ENCODE results near the gene FLNB. TPM values are rescaled to one million over a fixed set of nuclear protein-coding genes. Genes with fewer than 3 reads are reported as not detected.

Gene FLNB
- total RNA-seq, 1 donor from 2014 or later, result 32.0 TPM

DNA sequence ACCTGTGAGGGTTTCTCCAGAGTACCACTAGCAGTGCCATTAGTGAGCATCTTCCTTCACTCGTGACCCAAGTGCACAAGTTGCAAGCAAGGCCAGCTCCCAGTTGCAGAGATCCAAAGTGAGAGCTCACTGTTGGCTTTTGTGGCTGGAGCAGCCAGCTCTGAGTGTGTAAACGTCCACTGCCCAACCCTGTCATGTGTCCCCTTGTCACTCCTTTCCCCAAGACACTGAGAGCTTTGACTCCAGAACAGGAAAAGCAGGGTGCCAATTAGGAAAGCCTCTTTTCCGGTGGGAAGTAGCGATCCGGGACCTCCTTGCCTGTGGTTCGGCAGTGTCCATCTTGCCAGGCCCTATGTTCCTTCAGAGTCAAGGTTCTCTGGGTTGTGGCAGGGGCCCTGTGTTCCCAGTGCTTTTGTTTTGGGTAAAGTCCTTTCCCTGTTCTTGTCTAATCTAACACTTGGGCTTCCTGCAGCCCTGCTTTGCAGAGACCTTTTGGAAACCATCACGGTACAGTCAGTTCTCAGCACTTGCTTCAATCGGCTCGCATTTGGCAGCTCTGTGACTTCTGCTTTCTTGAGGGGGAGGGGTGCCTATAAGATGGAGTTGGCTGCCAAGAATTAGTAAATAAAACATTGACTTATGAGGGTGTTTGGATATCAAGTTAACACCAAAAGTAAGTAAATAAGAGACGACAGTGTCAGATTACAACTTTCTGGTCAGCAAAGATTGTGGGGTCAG, 112.0 kb downstream of the FLNB start:
- no peaks in the 10 kb centered on the region for H3K27me3 ChIP-seq
- no peak overlapping the region for H3K4me2 ChIP-seq
- H3K9ac ChIP-seq, result no peak overlapping the region
- H3F3A ChIP-seq (ENCODE audit: low read depth), result no peaks in the 10 kb centered on the region
- no peak overlapping the region for H3K4me3 ChIP-seq
- H3K9me3 ChIP-seq (ENCODE audit: low read depth), result no peaks in the 10 kb centered on the region
- H3K79me2 ChIP-seq (ENCODE audit: low read depth), result no peaks in the 10 kb centered on the region
- Mint-ChIP-seq H3K36me3 (peaks cover 16% of the 10 kb centered on the region), H3K27me3 (ENCODE audit: insufficient read depth, low read depth) (peaks cover 3% of the 10 kb centered on the region), H3K4me1 (peaks cover 14% of the 10 kb centered on the region), H3K27ac (no peak overlapping the region), H3K9me3 (no peaks in the 10 kb centered on the region), H3K4me3 (no peak overlapping the region)
- no peak for TF ChIP-seq EZH2phosphoT487 (IDR thresholded peaks at IDR 0.05)
- TF ChIP-seq, protein P1, sequence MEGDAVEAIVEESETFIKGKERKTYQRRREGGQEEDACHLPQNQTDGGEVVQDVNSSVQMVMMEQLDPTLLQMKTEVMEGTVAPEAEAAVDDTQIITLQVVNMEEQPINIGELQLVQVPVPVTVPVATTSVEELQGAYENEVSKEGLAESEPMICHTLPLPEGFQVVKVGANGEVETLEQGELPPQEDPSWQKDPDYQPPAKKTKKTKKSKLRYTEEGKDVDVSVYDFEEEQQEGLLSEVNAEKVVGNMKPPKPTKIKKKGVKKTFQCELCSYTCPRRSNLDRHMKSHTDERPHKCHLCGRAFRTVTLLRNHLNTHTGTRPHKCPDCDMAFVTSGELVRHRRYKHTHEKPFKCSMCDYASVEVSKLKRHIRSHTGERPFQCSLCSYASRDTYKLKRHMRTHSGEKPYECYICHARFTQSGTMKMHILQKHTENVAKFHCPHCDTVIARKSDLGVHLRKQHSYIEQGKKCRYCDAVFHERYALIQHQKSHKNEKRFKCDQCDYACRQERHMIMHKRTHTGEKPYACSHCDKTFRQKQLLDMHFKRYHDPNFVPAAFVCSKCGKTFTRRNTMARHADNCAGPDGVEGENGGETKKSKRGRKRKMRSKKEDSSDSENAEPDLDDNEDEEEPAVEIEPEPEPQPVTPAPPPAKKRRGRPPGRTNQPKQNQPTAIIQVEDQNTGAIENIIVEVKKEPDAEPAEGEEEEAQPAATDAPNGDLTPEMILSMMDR (IDR thresholded peaks at IDR 0.05), result no peak
- TF ChIP-seq EZH2 (IDR thresholded peaks at IDR 0.05), result no peak
- no peak for DNase-seq (ENCODE audit: low spot score)
- H4K20me1 ChIP-seq (ENCODE audit: low read depth), result no peaks in the 10 kb centered on the region
- H3K4me1 ChIP-seq, result no peaks in the 10 kb centered on the region
- H3K36me3 ChIP-seq, result no peaks in the 10 kb centered on the region
- no peak overlapping the region for H2AFZ ChIP-seq (replicated peaks)
- no peak overlapping the region for H3K27ac ChIP-seq

DNA sequence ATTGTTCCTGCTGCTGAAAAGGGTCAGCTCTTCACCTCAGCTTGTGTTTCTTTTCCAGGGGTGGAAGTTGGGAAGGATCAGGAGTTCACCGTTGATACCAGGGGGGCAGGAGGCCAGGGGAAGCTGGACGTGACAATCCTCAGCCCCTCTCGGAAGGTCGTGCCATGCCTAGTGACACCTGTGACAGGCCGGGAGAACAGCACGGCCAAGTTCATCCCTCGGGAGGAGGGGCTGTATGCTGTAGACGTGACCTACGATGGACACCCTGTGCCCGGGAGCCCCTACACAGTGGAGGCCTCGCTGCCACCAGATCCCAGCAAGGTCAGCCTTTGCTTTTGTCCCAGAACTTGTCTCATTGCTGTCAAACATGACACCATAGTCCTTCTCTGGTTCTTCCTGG, 113.0 kb downstream of the FLNB start:
- Histone ChIP-seq H3K4me2 (no peak overlapping the region), H2AFZ (replicated peaks) (no peak overlapping the region), H3K79me2 (ENCODE audit: low read depth) (no peaks in the 10 kb centered on the region), H3K27ac (no peak overlapping the region), H4K20me1 (ENCODE audit: low read depth) (no peaks in the 10 kb centered on the region), H3F3A (ENCODE audit: low read depth) (no peaks in the 10 kb centered on the region), H3K4me1 (no peaks in the 10 kb centered on the region), H3K9me3 (ENCODE audit: low read depth) (no peaks in the 10 kb centered on the region), H3K36me3 (peaks cover 7% of the 10 kb centered on the region), H3K4me3 (no peak overlapping the region), H3K9ac (no peak overlapping the region), H3K27me3 (no peaks in the 10 kb centered on the region)
- Mint-ChIP-seq H3K4me3 (no peak overlapping the region), H3K27me3 (ENCODE audit: insufficient read depth, low read depth) (peaks cover 4% of the 10 kb centered on the region), H3K4me1 (peaks cover 14% of the 10 kb centered on the region), H3K36me3 (peaks cover 20% of the 10 kb centered on the region), H3K9me3 (no peaks in the 10 kb centered on the region), H3K27ac (no peak overlapping the region)
- TF ChIP-seq EZH2 (IDR thresholded peaks at IDR 0.05), result no peak
- DNase-seq (ENCODE audit: low spot score), result no peak

DNA sequence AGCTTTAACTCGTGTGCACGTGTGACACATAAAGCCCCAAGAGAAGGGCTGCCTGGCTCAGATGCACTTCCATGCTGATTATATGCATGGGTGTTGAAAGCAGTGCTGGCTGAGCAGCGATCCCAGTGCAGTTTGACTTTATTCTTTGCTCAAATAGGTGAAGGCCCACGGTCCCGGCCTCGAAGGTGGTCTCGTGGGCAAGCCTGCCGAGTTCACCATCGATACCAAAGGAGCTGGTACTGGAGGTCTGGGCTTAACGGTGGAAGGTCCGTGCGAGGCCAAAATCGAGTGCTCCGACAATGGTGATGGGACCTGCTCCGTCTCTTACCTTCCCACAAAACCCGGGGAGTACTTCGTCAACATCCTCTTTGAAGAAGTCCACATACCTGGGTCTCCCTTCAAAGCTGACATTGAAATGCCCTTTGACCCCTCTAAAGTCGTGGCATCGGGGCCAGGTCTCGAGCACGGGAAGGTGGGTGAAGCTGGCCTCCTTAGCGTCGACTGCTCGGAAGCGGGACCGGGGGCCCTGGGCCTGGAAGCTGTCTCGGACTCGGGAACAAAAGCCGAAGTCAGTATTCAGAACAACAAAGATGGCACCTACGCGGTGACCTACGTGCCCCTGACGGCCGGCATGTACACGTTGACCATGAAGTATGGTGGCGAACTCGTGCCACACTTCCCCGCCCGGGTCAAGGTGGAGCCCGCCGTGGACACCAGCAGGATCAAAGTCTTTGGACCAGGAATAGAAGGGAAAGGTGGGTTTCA, 114.9 kb downstream of the FLNB start:
- H3K4me1 Mint-ChIP-seq, result peaks cover under 1% of the 10 kb centered on the region
- peaks cover 34% of the 10 kb centered on the region for H3K36me3 Mint-ChIP-seq
- Histone ChIP-seq H4K20me1 (ENCODE audit: low read depth) (no peaks in the 10 kb centered on the region), H2AFZ (replicated peaks) (no peak overlapping the region), H3K27me3 (no peaks in the 10 kb centered on the region), H3K9ac (no peak overlapping the region), H3F3A (ENCODE audit: low read depth) (no peaks in the 10 kb centered on the region), H3K36me3 (peaks cover 9% of the 10 kb centered on the region), H3K4me3 (no peak overlapping the region), H3K4me2 (no peak overlapping the region), H3K27ac (no peak overlapping the region), H3K79me2 (ENCODE audit: low read depth) (no peaks in the 10 kb centered on the region), H3K4me1 (no peaks in the 10 kb centered on the region), H3K9me3 (ENCODE audit: low read depth) (no peaks in the 10 kb centered on the region)
- TF ChIP-seq, protein P1 (IDR thresholded peaks at IDR 0.05), result no peak
- TF ChIP-seq EZH2phosphoT487 (IDR thresholded peaks at IDR 0.05) (no peak), EZH2 (IDR thresholded peaks at IDR 0.05) (no peak)
- H3K27ac Mint-ChIP-seq, result no peak overlapping the region
- H3K9me3 Mint-ChIP-seq, result no peaks in the 10 kb centered on the region
- DNase-seq (ENCODE audit: low spot score), result no peak
- no peak overlapping the region for H3K4me3 Mint-ChIP-seq
- H3K27me3 Mint-ChIP-seq (ENCODE audit: insufficient read depth, low read depth), result peaks cover 2% of the 10 kb centered on the region

DNA sequence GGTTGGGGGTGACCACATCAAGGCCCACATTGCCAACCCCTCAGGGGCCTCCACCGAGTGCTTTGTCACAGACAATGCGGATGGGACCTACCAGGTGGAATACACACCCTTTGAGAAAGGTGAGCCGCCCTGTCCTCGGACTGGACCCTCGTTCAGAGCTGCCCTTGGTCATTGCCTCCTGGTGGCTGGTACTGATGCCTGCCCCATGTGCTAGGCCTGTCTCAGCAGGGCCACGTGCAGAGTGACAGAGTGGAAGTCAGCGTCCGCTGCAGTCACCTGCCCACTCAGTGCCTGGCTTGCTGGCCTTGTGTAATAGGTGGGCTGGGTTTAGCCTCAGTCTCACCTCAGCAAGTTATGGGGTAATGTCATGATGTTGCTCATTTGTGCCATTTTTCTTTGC, 116.2 kb downstream of the FLNB start:
- no peaks in the 10 kb centered on the region for H3K79me2 ChIP-seq (ENCODE audit: low read depth)
- no peak overlapping the region for H3K4me2 ChIP-seq
- H4K20me1 ChIP-seq (ENCODE audit: low read depth), result no peaks in the 10 kb centered on the region
- H3K9ac ChIP-seq, result no peak overlapping the region
- Mint-ChIP-seq H3K9me3 (no peaks in the 10 kb centered on the region), H3K27ac (no peak overlapping the region), H3K4me1 (no peaks in the 10 kb centered on the region), H3K4me3 (no peak overlapping the region), H3K27me3 (ENCODE audit: insufficient read depth, low read depth) (peaks cover 2% of the 10 kb centered on the region), H3K36me3 (peaks cover 36% of the 10 kb centered on the region)
- no peak overlapping the region for H3K4me3 ChIP-seq
- H3K36me3 ChIP-seq, result peaks cover 9% of the 10 kb centered on the region
- H3K4me1 ChIP-seq, result no peaks in the 10 kb centered on the region
- TF ChIP-seq EZH2phosphoT487 (IDR thresholded peaks at IDR 0.05) (no peak), EZH2 (IDR thresholded peaks at IDR 0.05) (no peak)
- TF ChIP-seq, protein P1 (IDR thresholded peaks at IDR 0.05), result no peak
- H3K9me3 ChIP-seq (ENCODE audit: low read depth), result no peaks in the 10 kb centered on the region
- no peak overlapping the region for H2AFZ ChIP-seq (replicated peaks)
- no peaks in the 10 kb centered on the region for H3F3A ChIP-seq (ENCODE audit: low read depth)
- no peaks in the 10 kb centered on the region for H3K27me3 ChIP-seq
- no peak overlapping the region for H3K27ac ChIP-seq
- DNase-seq (ENCODE audit: low spot score), result no peak
